ENCODE data around the gene TNRC6B.

- peak; percentile 83 for TF ChIP-seq CTCF (IDR thresholded peaks at IDR 0.05; ENCODE audit: low read length)
- TF ChIP-seq EZH2 (optimal IDR thresholded peaks at IDR 0.05; ENCODE audit: low read depth, low read length): no peak
- TF ChIP-seq EZH2phosphoT487 (IDR thresholded peaks at IDR 0.05; ENCODE audit: low read length): no peak
These were observed 170.4 kb downstream of the TNRC6B start for GRCh38 chr22:40348025-40348658.
